ENCODE results near the gene HOMER2. TPM values are rescaled to one million over a fixed set of nuclear protein-coding genes. Genes with fewer than 3 reads are reported as not detected.

The HOMER2 gene
- total RNA-seq, 1 donor from 2014 or later = 12.2 TPM

GRCh38 chr15:82808634-82809041, 143.9 kb downstream of the HOMER2 start:
- H3K4me2 ChIP-seq (ENCODE audit: low read length) = peak overlapping the region; percentile 88
- H3K79me2 ChIP-seq (ENCODE audit: insufficient read depth, low read length) = peaks cover 36% of the 10 kb centered on the region

DNA sequence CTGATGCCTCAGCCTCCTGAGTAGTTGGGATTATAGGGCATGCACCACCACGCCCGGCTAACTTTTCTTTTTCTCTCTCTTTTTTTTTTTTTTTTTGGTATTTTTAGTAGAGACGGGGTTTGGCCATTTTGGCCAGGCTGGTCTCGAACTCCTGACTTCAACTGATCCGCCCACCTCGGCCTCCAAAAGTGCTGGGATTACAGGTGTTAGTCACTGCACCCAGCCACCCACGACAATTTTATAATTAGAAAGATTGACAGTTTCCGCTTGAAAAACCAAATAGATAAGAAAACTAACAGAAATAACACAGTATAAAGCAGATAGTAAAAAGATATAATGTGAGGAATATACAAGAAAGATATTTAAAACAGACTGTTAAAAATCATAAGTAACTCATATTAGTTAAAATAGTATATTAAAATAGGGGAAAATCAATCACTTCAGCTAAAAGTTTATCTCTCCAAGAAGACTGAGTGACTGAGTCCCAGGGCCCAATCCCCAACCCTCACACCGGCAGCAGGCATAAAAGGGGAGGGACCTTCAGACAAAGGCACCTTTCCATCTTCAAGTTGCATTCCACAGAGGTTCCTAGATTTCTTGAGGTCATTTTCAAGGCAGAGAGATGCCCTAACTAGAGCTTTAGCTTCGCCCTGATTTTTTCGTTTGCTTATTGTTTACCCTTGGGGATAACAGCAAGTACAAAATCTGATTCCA, 144.4 kb downstream of the HOMER2 start:
- H3K4me3 Mint-ChIP-seq (ENCODE audit: unreplicated experiment) = peak overlapping the region; percentile 2
- Histone ChIP-seq H3K4me3 (ENCODE audit: insufficient read depth, low read depth, low read length) (no peak overlapping the region), H3K79me2 (ENCODE audit: insufficient read depth, low read length) (peaks cover 30% of the 10 kb centered on the region), H4K20me1 (ENCODE audit: insufficient read depth, low read length) (peaks cover 20% of the 10 kb centered on the region), H3K4me2 (ENCODE audit: low read length) (no peak overlapping the region), H3K9me3 (ENCODE audit: insufficient read depth, low read depth, low read length) (no peaks in the 10 kb centered on the region), H2AFZ (ENCODE audit: low read depth, low read length) (peak overlapping the region; percentile 28), H3K36me3 (ENCODE audit: insufficient read depth, low read length) (peaks cover 4% of the 10 kb centered on the region), H3K4me1 (ENCODE audit: insufficient read depth, low read length) (peaks cover 3% of the 10 kb centered on the region), H3K9ac (ENCODE audit: low read length) (no peak overlapping the region), H3K27me3 (ENCODE audit: insufficient read depth, low read length) (no peaks in the 10 kb centered on the region), H3K27ac (ENCODE audit: low read depth, low read length) (no peak overlapping the region)
- H3K27me3 Mint-ChIP-seq (ENCODE audit: low read depth, unreplicated experiment) = peaks cover 4% of the 10 kb centered on the region
- H3K9me3 Mint-ChIP-seq (ENCODE audit: unreplicated experiment) = no peaks in the 10 kb centered on the region
- H3K36me3 Mint-ChIP-seq (ENCODE audit: low read depth, unreplicated experiment) = peaks cover 12% of the 10 kb centered on the region
- TF ChIP-seq EZH2 (IDR thresholded peaks at IDR 0.05; ENCODE audit: insufficient read depth, low read length) = no peak
- TF ChIP-seq, protein P1, sequence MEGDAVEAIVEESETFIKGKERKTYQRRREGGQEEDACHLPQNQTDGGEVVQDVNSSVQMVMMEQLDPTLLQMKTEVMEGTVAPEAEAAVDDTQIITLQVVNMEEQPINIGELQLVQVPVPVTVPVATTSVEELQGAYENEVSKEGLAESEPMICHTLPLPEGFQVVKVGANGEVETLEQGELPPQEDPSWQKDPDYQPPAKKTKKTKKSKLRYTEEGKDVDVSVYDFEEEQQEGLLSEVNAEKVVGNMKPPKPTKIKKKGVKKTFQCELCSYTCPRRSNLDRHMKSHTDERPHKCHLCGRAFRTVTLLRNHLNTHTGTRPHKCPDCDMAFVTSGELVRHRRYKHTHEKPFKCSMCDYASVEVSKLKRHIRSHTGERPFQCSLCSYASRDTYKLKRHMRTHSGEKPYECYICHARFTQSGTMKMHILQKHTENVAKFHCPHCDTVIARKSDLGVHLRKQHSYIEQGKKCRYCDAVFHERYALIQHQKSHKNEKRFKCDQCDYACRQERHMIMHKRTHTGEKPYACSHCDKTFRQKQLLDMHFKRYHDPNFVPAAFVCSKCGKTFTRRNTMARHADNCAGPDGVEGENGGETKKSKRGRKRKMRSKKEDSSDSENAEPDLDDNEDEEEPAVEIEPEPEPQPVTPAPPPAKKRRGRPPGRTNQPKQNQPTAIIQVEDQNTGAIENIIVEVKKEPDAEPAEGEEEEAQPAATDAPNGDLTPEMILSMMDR (IDR thresholded peaks at IDR 0.05; ENCODE audit: insufficient read depth, low read depth, low read length) = no peak
- no peak for FAIRE-seq
- peaks cover 28% of the 10 kb centered on the region for H3K4me1 Mint-ChIP-seq (ENCODE audit: low read depth, unreplicated experiment)
- H3K27ac Mint-ChIP-seq (ENCODE audit: unreplicated experiment) = no peak overlapping the region
- DNase-seq (ENCODE audit: low read depth) = no peak

More at GRCh38 chr15:82808634-82809041, 143.9 kb downstream of the HOMER2 start:
- H3K9me3 ChIP-seq (ENCODE audit: insufficient read depth, low read depth, low read length) = no peaks in the 10 kb centered on the region
- TF ChIP-seq EZH2 (IDR thresholded peaks at IDR 0.05; ENCODE audit: insufficient read depth, low read length) = no peak
- TF ChIP-seq, protein P1 (IDR thresholded peaks at IDR 0.05; ENCODE audit: insufficient read depth, low read depth, low read length) = no peak
- no peak for FAIRE-seq
- H3K36me3 ChIP-seq (ENCODE audit: insufficient read depth, low read length) = peaks cover 8% of the 10 kb centered on the region
- peak overlapping the region; percentile 66 for H3K27ac Mint-ChIP-seq (ENCODE audit: unreplicated experiment)
- H3K9ac ChIP-seq (ENCODE audit: low read length) = no peak overlapping the region
- peaks cover under 1% of the 10 kb centered on the region for H3K27me3 Mint-ChIP-seq (ENCODE audit: low read depth, unreplicated experiment)
- H3K4me1 Mint-ChIP-seq (ENCODE audit: low read depth, unreplicated experiment) = peaks cover 25% of the 10 kb centered on the region
- peaks cover 3% of the 10 kb centered on the region for H3K4me1 ChIP-seq (ENCODE audit: insufficient read depth, low read length)
- peaks cover 20% of the 10 kb centered on the region for H4K20me1 ChIP-seq (ENCODE audit: insufficient read depth, low read length)
- peaks cover 9% of the 10 kb centered on the region for H3K36me3 Mint-ChIP-seq (ENCODE audit: low read depth, unreplicated experiment)
- peak overlapping the region; percentile 2 for H3K4me3 Mint-ChIP-seq (ENCODE audit: unreplicated experiment)
- H3K9me3 Mint-ChIP-seq (ENCODE audit: unreplicated experiment) = no peaks in the 10 kb centered on the region
- H3K4me3 ChIP-seq (ENCODE audit: insufficient read depth, low read depth, low read length) = no peak overlapping the region
- peak overlapping the region; percentile 28 for H2AFZ ChIP-seq (ENCODE audit: low read depth, low read length)
- no peak for DNase-seq (ENCODE audit: low read depth)
- H3K27me3 ChIP-seq (ENCODE audit: insufficient read depth, low read length) = no peaks in the 10 kb centered on the region
- H3K27ac ChIP-seq (ENCODE audit: low read depth, low read length) = no peak overlapping the region

GRCh38 chr15:82805994-82806406, 146.5 kb downstream of the HOMER2 start, which contains the start of gene FSD2:
Gene FSD2 (minus strand): TSS chr15:82806069. CDS start chr15:82787390, 18,679 bp downstream.
- H3K79me2 ChIP-seq (ENCODE audit: insufficient read depth, low read length) = peaks cover 10% of the 10 kb centered on the region
- DNase-seq (ENCODE audit: low read depth) (no peak), FAIRE-seq (no peak)
- H4K20me1 ChIP-seq (ENCODE audit: insufficient read depth, low read length) = peaks cover 10% of the 10 kb centered on the region
- no peaks in the 10 kb centered on the region for H3K9me3 ChIP-seq (ENCODE audit: insufficient read depth, low read depth, low read length)
- H3K36me3 Mint-ChIP-seq (ENCODE audit: low read depth, unreplicated experiment) = peaks cover 11% of the 10 kb centered on the region
- H3K4me3 Mint-ChIP-seq (ENCODE audit: unreplicated experiment) = no peak within 1 kb of the TSS
- no peaks in the 10 kb centered on the region for H3K36me3 ChIP-seq (ENCODE audit: insufficient read depth, low read length)
- H3K4me1 Mint-ChIP-seq (ENCODE audit: low read depth, unreplicated experiment) = peaks cover 24% of the 10 kb centered on the region
- peak within 1 kb of the TSS; percentile 30 for H3K27ac Mint-ChIP-seq (ENCODE audit: unreplicated experiment)
- H3K4me1 ChIP-seq (ENCODE audit: insufficient read depth, low read length) = no peaks in the 10 kb centered on the region
- H3K9ac ChIP-seq (ENCODE audit: low read length) = no peak within 1 kb of the TSS
- H3K4me3 ChIP-seq (ENCODE audit: insufficient read depth, low read depth, low read length) = no peak within 1 kb of the TSS
- peaks cover 4% of the 10 kb centered on the region for H3K27me3 ChIP-seq (ENCODE audit: insufficient read depth, low read length)
- peaks cover 17% of the 10 kb centered on the region for H3K27me3 Mint-ChIP-seq (ENCODE audit: low read depth, unreplicated experiment)
- H2AFZ ChIP-seq (ENCODE audit: low read depth, low read length) = no peak within 1 kb of the TSS
- H3K9me3 Mint-ChIP-seq (ENCODE audit: unreplicated experiment) = peaks cover 4% of the 10 kb centered on the region
- TF ChIP-seq EZH2 (IDR thresholded peaks at IDR 0.05; ENCODE audit: insufficient read depth, low read length) = no peak
- TF ChIP-seq, protein P1 (IDR thresholded peaks at IDR 0.05; ENCODE audit: insufficient read depth, low read depth, low read length) = no peak
- H3K27ac ChIP-seq (ENCODE audit: low read depth, low read length) = no peak within 1 kb of the TSS
- H3K4me2 ChIP-seq (ENCODE audit: low read length) = no peak within 1 kb of the TSS
